MM.1S (cell line): ENCODE measurements around the gene SIL1.
A peak's percentile ranks its signal among the peaks of the same experiment; 100 is the strongest.

Source experiments
- DNase-seq: peaks from one replicate; pipeline ENCODE4 v3.0.0-alpha.2; 2015
- H2AFZ ChIP-seq: fragments of 300-600 bp; sonication (generic); 2 replicates; pipeline ENCODE4 v1.6.0; 2016; ENCODE audit warnings: antibody characterized with exemption, low read length
- H3F3A ChIP-seq: fragments of 300-600 bp; sonication (generic); 2 replicates; pipeline ENCODE4 v1.6.1; 2016; ENCODE audit warnings: mild to moderate bottlenecking, antibody characterized with exemption, low read length, moderate library complexity, mixed read lengths; ENCODE audit not compliant: insufficient read depth
- H3K27ac ChIP-seq: fragments of 300-600 bp; sonication (generic); 2 replicates; pipeline ENCODE4 v1.5.1; 2016; ENCODE audit warnings: mild to moderate bottlenecking, low read length
- H3K27me3 ChIP-seq: fragments of 300-600 bp; sonication (generic); replicated peaks from 2 replicates; pipeline ENCODE4 v1.6.0; 2016; ENCODE audit warnings: low read length; ENCODE audit not compliant: insufficient read depth
- H3K36me3 ChIP-seq: fragments of 300-600 bp; sonication (generic); replicated peaks from 2 replicates; pipeline ENCODE4 v1.6.1; 2016; ENCODE audit warnings: mild to moderate bottlenecking, low read length, mixed read lengths; ENCODE audit not compliant: insufficient read depth
- H3K4me1 ChIP-seq: fragments of 300-600 bp; sonication (generic); 2 replicates; pipeline ENCODE4 v1.6.1; 2016; ENCODE audit warnings: low read length, mixed read lengths
- H3K4me2 ChIP-seq: fragments of 300-600 bp; sonication (generic); 2 replicates; pipeline ENCODE4 v1.6.0; 2016; ENCODE audit warnings: low read depth, low read length
- H3K4me3 ChIP-seq: fragments of 300-600 bp; sonication (generic); 2 replicates; pipeline ENCODE4 v1.5.1; 2016; ENCODE audit warnings: low read length, mixed read lengths
- H3K79me2 ChIP-seq: fragments of 300-600 bp; sonication (generic); 2 replicates; pipeline ENCODE4 v1.6.1; 2016; ENCODE audit warnings: mixed run types, low read length, mixed read lengths
- H3K9ac ChIP-seq: fragments of 300-600 bp; sonication (generic); 2 replicates; pipeline ENCODE4 v1.6.1; 2016; ENCODE audit warnings: low read length, mixed read lengths
- H3K9me2 ChIP-seq: fragments of 300-600 bp; sonication (generic); replicated peaks from 2 replicates; pipeline ENCODE4 v1.6.1; 2016; ENCODE audit warnings: mild to moderate bottlenecking, low read length, mixed read lengths; ENCODE audit not compliant: insufficient read depth
- H3K9me3 ChIP-seq: fragments of 300-600 bp; sonication (generic); replicated peaks from 2 replicates; pipeline ENCODE4 v1.6.1; 2016; ENCODE audit warnings: mild to moderate bottlenecking, low read length, mixed read lengths; ENCODE audit not compliant: insufficient read depth
- H4K20me1 ChIP-seq: fragments of 300-600 bp; sonication (generic); 2 replicates; pipeline ENCODE4 v1.6.1; 2016; ENCODE audit warnings: mild to moderate bottlenecking, low read length, moderate library complexity, mixed read lengths; ENCODE audit not compliant: insufficient read depth
- EZH2 ChIP-seq: fragments of 300-600 bp; sonication (generic); optimal IDR thresholded peaks from 2 replicates; pipeline ENCODE3; 2017; ENCODE audit warnings: low read depth, mild to moderate bottlenecking, antibody characterized with exemption, low read length, mixed read lengths
- EZH2phosphoT487 ChIP-seq: fragments of 300-600 bp; sonication (generic); IDR thresholded peaks from 2 replicates; pipeline ENCODE4 v1.6.1; 2018; ENCODE audit warnings: antibody characterized with exemption, low read length
- TF ChIP-seq, protein P1 (sequence below): fragments of 300-600 bp; sonication (generic); IDR thresholded peaks from 2 replicates; pipeline ENCODE4 v1.5.1; 2016; ENCODE audit warnings: antibody characterized with exemption, low read length, mixed read lengths

Gene SIL1

DNA sequence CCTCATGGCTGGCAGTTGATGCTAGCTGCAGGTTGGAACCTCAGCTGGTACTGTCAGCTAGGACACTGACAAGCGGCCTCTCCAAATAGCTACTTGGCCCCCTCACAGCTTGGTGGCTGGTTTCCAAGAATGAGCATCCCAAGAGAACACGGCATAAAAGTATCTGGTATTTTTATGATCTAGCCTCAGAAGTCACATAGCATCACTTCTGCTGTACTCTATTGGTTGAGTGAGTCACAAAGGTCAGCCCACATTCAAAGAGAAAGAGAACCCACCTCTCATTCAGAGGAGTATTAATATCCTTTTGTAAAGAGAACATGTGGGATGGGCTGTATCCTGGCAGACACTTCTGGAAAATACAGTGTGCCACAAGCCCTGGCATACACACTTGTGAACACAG is 6.0 kb upstream of the SIL1 start:
- Histone ChIP-seq H3K9me3 (no peaks in the 10 kb centered on the region), H3K4me1 (no peaks in the 10 kb centered on the region), H3K27ac (no peak overlapping the region), H3K9ac (no peak overlapping the region), H3K27me3 (no peaks in the 10 kb centered on the region), H2AFZ (no peak overlapping the region), H3K4me2 (no peak overlapping the region), H3K4me3 (no peak overlapping the region), H3K36me3 (no peaks in the 10 kb centered on the region), H3K79me2 (no peaks in the 10 kb centered on the region), H3F3A (no peaks in the 10 kb centered on the region), H4K20me1 (no peaks in the 10 kb centered on the region), H3K9me2 (no peaks in the 10 kb centered on the region)
- DNase-seq, result no peak
- TF ChIP-seq EZH2phosphoT487, result no peak
- TF ChIP-seq, protein P1, sequence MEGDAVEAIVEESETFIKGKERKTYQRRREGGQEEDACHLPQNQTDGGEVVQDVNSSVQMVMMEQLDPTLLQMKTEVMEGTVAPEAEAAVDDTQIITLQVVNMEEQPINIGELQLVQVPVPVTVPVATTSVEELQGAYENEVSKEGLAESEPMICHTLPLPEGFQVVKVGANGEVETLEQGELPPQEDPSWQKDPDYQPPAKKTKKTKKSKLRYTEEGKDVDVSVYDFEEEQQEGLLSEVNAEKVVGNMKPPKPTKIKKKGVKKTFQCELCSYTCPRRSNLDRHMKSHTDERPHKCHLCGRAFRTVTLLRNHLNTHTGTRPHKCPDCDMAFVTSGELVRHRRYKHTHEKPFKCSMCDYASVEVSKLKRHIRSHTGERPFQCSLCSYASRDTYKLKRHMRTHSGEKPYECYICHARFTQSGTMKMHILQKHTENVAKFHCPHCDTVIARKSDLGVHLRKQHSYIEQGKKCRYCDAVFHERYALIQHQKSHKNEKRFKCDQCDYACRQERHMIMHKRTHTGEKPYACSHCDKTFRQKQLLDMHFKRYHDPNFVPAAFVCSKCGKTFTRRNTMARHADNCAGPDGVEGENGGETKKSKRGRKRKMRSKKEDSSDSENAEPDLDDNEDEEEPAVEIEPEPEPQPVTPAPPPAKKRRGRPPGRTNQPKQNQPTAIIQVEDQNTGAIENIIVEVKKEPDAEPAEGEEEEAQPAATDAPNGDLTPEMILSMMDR, result no peak
- TF ChIP-seq EZH2, result no peak

DNA sequence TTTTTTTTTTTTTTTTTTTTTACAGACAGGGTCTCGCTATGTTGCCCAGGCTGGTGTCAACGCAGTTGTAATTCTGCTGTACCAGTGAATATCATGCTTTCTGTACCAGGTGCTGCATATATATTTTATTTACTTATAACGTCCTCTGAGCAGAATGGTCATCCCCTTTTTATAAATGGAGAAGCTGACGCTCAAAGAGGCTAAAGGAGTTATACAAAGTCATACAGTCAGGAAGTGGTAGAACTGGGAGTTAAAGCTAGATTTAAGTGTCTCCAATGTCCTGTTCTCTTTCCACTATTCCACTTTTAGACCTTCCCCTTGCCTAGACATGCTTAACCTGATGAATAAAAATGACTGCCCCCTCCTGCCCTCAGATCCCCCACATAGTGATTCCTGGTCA is 1.2 kb upstream of the SIL1 start:
- no peaks in the 10 kb centered on the region for H3K9me3 ChIP-seq
- H3K27ac ChIP-seq, result no peak overlapping the region
- no peak overlapping the region for H3K9ac ChIP-seq
- no peaks in the 10 kb centered on the region for H3F3A ChIP-seq
- H3K4me3 ChIP-seq, result no peak overlapping the region
- DNase-seq, result no peak
- no peak overlapping the region for H2AFZ ChIP-seq
- no peaks in the 10 kb centered on the region for H3K36me3 ChIP-seq
- peaks cover 7% of the 10 kb centered on the region for H3K4me1 ChIP-seq
- TF ChIP-seq, protein P1, result no peak
- TF ChIP-seq EZH2phosphoT487 (no peak), EZH2 (no peak)
- no peaks in the 10 kb centered on the region for H3K9me2 ChIP-seq
- peaks cover 12% of the 10 kb centered on the region for H3K79me2 ChIP-seq
- H3K4me2 ChIP-seq, result no peak overlapping the region
- H3K27me3 ChIP-seq, result no peaks in the 10 kb centered on the region
- H4K20me1 ChIP-seq, result no peaks in the 10 kb centered on the region

DNA sequence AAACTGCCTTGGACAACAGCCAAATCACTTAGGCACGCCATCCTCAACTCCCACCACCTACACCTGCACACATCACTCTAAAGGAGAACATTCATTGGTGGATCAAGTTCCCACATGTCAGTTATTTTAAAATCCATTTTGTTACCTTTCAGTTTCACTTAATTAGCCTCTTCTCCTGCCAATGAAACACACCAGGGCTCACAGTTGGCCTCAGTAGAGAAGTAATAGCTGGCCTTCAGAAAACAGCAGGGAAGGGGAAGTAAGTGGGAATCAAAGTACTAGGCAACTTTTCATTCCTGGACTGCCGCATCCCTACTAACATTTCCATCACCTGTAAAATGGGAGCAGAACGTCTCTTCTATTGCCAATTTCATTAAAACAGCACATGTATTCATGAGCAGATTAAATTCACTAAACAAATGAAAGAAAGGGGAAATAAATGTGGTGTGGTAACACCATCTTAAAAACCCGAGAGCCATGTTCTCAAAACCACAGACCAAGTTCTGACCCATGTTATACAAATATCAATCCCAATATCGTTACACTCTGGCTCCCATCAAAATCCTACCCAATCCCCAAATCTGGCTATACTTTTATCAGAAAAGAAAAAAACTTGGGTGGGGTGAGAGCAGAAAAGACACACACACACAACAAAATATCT is 1.7 kb downstream of the SIL1 start:
- no peak overlapping the region for H3K9ac ChIP-seq
- no peak overlapping the region for H3K4me2 ChIP-seq
- peak; percentile 7 for DNase-seq
- no peaks in the 10 kb centered on the region for H3K36me3 ChIP-seq
- no peaks in the 10 kb centered on the region for H3K27me3 ChIP-seq
- peaks cover 7% of the 10 kb centered on the region for H3K4me1 ChIP-seq
- H3F3A ChIP-seq, result no peaks in the 10 kb centered on the region
- H3K9me2 ChIP-seq, result no peaks in the 10 kb centered on the region
- peaks cover 15% of the 10 kb centered on the region for H3K79me2 ChIP-seq
- TF ChIP-seq EZH2, result no peak
- no peak for TF ChIP-seq EZH2phosphoT487
- TF ChIP-seq, protein P1, result no peak
- H3K9me3 ChIP-seq, result no peaks in the 10 kb centered on the region
- no peaks in the 10 kb centered on the region for H4K20me1 ChIP-seq
- no peak overlapping the region for H3K27ac ChIP-seq
- no peak overlapping the region for H3K4me3 ChIP-seq
- H2AFZ ChIP-seq, result no peak overlapping the region
